CD14-positive monocyte (primary cell): ENCODE measurements around the gene CCR6. TPM values are rescaled to one million over a fixed set of nuclear protein-coding genes. Genes with fewer than 3 reads are reported as not detected.
A peak's percentile ranks its signal among the peaks of the same experiment; 100 is the strongest.

Experiments
- DNase-seq, 3 donors: peaks; one replicate each; pipeline ENCODE4 v3.0.0-alpha.2; 2011 to 2022
- H2AFZ ChIP-seq: 2 replicates; pipeline ENCODE4 v1.6.0; 2012; ENCODE audit warnings: mild to moderate bottlenecking, low read depth, low read length, inconsistent platforms; ENCODE audit not compliant: insufficient read depth, poor library complexity, severe bottlenecking
- H3K27ac ChIP-seq, 2 donors: 1 replicate in 1 of 2; 2 replicates in 1 of 2; pipeline ENCODE4 v1.5.1; 2012 to 2013; ENCODE audit warnings: low read length in 2 of 2, control low read depth in 1 of 2, inconsistent platforms in 1 of 2, low read depth in 1 of 2, mild to moderate bottlenecking in 1 of 2
- H3K27me3 ChIP-seq, 2 donors: one replicate each; pipeline versions ENCODE4 v1.6.0 to v1.6.1; 2011 to 2013; ENCODE audit warnings: low read length in 2 of 2; ENCODE audit not compliant: control insufficient read depth in 2 of 2, insufficient read depth in 2 of 2
- H3K36me3 ChIP-seq, 2 donors: replicated peaks in 1 of 2; 1 replicate in 1 of 2; 2 replicates in 1 of 2; pipeline versions ENCODE4 v1.5.1 to v1.6.1; 2012 to 2013; ENCODE audit warnings: low read length in 2 of 2, control low read depth in 1 of 2, inconsistent platforms in 1 of 2, mild to moderate bottlenecking in 1 of 2; ENCODE audit not compliant: insufficient read depth in 2 of 2, control insufficient read depth in 1 of 2
- H3K4me1 ChIP-seq, 2 donors: 1 replicate in 1 of 2; 2 replicates in 1 of 2; pipeline versions ENCODE4 v1.5.1 to v1.6.1; 2012 to 2013; ENCODE audit warnings: low read length in 2 of 2, control low read depth in 1 of 2, inconsistent platforms in 1 of 2, mild to moderate bottlenecking in 1 of 2, moderate library complexity in 1 of 2; ENCODE audit not compliant: insufficient read depth in 2 of 2, control insufficient read depth in 1 of 2
- H3K4me2 ChIP-seq: replicated peaks from 2 replicates; pipeline ENCODE3; 2012; ENCODE audit warnings: low read length, moderate library complexity, mild to moderate bottlenecking; ENCODE audit not compliant: poor library complexity, severe bottlenecking; ENCODE audit errors: extremely low read depth
- H3K4me3 ChIP-seq, 3 experiments: fragments of 200-600 bp in 1 of 3; sonication (generic) in 1 of 3; replicated peaks in 1 of 3; 1 replicate in 2 of 3; 2 replicates in 1 of 3; pipeline ENCODE4 v1.5.1; 2011 to 2013; ENCODE audit warnings: low read length in 3 of 3, mild to moderate bottlenecking in 3 of 3, control low read depth in 2 of 3, low read depth in 2 of 3, inconsistent platforms in 1 of 3, moderate library complexity in 1 of 3
- H3K79me2 ChIP-seq: 2 replicates; pipeline ENCODE4 v1.6.0; 2012; ENCODE audit warnings: mild to moderate bottlenecking, control low read depth, inconsistent platforms, low read length, moderate library complexity; ENCODE audit not compliant: insufficient read depth
- H3K9ac ChIP-seq: 2 replicates; pipeline ENCODE4 v1.6.0; 2017; ENCODE audit warnings: low read length, mild to moderate bottlenecking; ENCODE audit not compliant: insufficient read depth, poor library complexity, severe bottlenecking
- H3K9me3 ChIP-seq, 2 donors: replicated peaks in 1 of 2; 1 replicate in 1 of 2; 2 replicates in 1 of 2; pipeline versions ENCODE4 v1.5.1 to v1.6.1; 2012 to 2013; ENCODE audit warnings: low read length in 2 of 2, control low read depth in 1 of 2; ENCODE audit not compliant: control insufficient read depth in 1 of 2, insufficient read depth in 1 of 2
- H4K20me1 ChIP-seq: 2 replicates; pipeline ENCODE4 v1.6.0; 2012; ENCODE audit warnings: mild to moderate bottlenecking, low read length, control low read depth, moderate library complexity; ENCODE audit not compliant: insufficient read depth
- H3K27ac Mint-ChIP-seq, 7 donors: one replicate each; pipeline ENCODE4 v1.8.0; 2020; ENCODE audit warnings: mild to moderate bottlenecking in 7 of 7, mixed read lengths in 7 of 7, moderate library complexity in 6 of 7, inconsistent platforms in 2 of 7
- H3K27me3 Mint-ChIP-seq, 3 donors: one replicate each; pipeline ENCODE4 v1.8.0; 2021 to 2022; ENCODE audit warnings: low read depth in 3 of 3, mild to moderate bottlenecking in 3 of 3, mixed read lengths in 3 of 3, moderate library complexity in 3 of 3, inconsistent platforms in 1 of 3
- H3K36me3 Mint-ChIP-seq, 2 donors: one replicate each; pipeline ENCODE4 v1.8.0; 2020; ENCODE audit warnings: mixed read lengths in 2 of 2, inconsistent platforms in 1 of 2, mild to moderate bottlenecking in 1 of 2
- H3K4me1 Mint-ChIP-seq: one replicate; pipeline ENCODE4 v1.8.0; 2020; ENCODE audit warnings: mild to moderate bottlenecking, mixed read lengths
- H3K4me3 Mint-ChIP-seq, 2 donors: one replicate each; pipeline ENCODE4 v1.8.0; 2020; ENCODE audit warnings: mild to moderate bottlenecking in 2 of 2, mixed read lengths in 2 of 2, moderate library complexity in 1 of 2
- H3K9me3 Mint-ChIP-seq, 7 donors: one replicate each; pipeline ENCODE4 v1.8.0; 2020 to 2022; ENCODE audit warnings: mixed read lengths in 7 of 7, mild to moderate bottlenecking in 6 of 7, moderate library complexity in 6 of 7, inconsistent platforms in 2 of 7
- CTCF ChIP-seq: fragments of 200-600 bp; IDR thresholded peaks from one replicate; pipeline ENCODE4 v1.8.0; 2022; ENCODE audit warnings: antibody characterized with exemption, mild to moderate bottlenecking
- WGBS: methylation state at CpG from one replicate; pipeline ENCODE4 v1.1.5; 2013; ENCODE audit warnings: missing lambda C conversion rate; ENCODE audit not compliant: insufficient coverage; 5-methylcytosine and 5-hydroxymethylcytosine counted together
- intact Hi-C, 2 donors: fragments of 100-400 bp; cut with micrococcal nuclease; formaldehyde crosslinking; loops; one replicate each; pipeline versions ENCODE4 v1.15.0 to v1.15.1; 2023
- polyA plus RNA-seq, 3 donors: library from polyadenylated mRNA; depleted of rRNA in 1 of 3; unstranded in 2 of 3; stranded (reverse) in 1 of 3; fragments of 300-500 nt in 2 of 3; fragments of >200 nt in 1 of 3; fragmentation: Illumina TruSeq in 2 of 3; gene quantifications; 1 replicate in 2 of 3; 2 replicates in 1 of 3; pipeline ENCODE4 v1.2.3, GENCODE V29; 2012 to 2021

The CCR6 gene
- polyA plus RNA-seq, 3 donors, result 0.07 to 0.43 TPM; not detected in 1

- intact Hi-C loops, result no loop called here
- Histone ChIP-seq H3K36me3 (no peaks in the 10 kb centered on the region), H3K4me1 (no peaks in the 10 kb centered on the region), H3K4me3 (no peak overlapping the region), H3K9ac (no peak overlapping the region), H2AFZ (no peak overlapping the region), H3K27ac (no peak overlapping the region), H4K20me1 (no peaks in the 10 kb centered on the region), H3K4me2 (no peak overlapping the region), H3K79me2 (no peaks in the 10 kb centered on the region), H3K9me3 (no peaks in the 10 kb centered on the region), H3K27me3 (no peaks in the 10 kb centered on the region)
- Mint-ChIP-seq H3K27me3 (peaks cover 0 to 2% (median 1%) of the 10 kb centered on the region in 3 donors), H3K27ac (peak overlapping the region in 1 of 7 donors; percentile 67), H3K4me3 (no peak overlapping the region), H3K36me3 (no peaks in the 10 kb centered on the region), H3K4me1 (no peaks in the 10 kb centered on the region), H3K9me3 (peaks cover 0 to 6% (median 0%) of the 10 kb centered on the region in 7 donors)
- no peak for DNase-seq
- TF ChIP-seq CTCF, result no peak
- WGBS, result 88% methylated on average over 5 of the region's 8 CpGs
Measured at GRCh38 chr6:167112421-167112820, 10.5 kb upstream of the CCR6 start.

- no peak overlapping the region for H3K4me3 Mint-ChIP-seq
Measured at GRCh38 chr6:167113047-167113754, 9.7 kb upstream of the CCR6 start.

More at GRCh38 chr6:167113047-167113754, 9.7 kb upstream of the CCR6 start:
- H3K9me3 Mint-ChIP-seq, result peaks cover 0 to 6% (median 0%) of the 10 kb centered on the region in 7 donors
- H3K27me3 Mint-ChIP-seq, result peaks cover 0 to 2% (median 1%) of the 10 kb centered on the region in 3 donors
- no peak for DNase-seq
- Histone ChIP-seq H3K27me3 (no peaks in the 10 kb centered on the region), H3K9me3 (no peaks in the 10 kb centered on the region), H3K9ac (no peak overlapping the region), H2AFZ (no peak overlapping the region), H3K36me3 (no peaks in the 10 kb centered on the region), H3K27ac (no peak overlapping the region), H3K4me2 (no peak overlapping the region), H4K20me1 (no peaks in the 10 kb centered on the region), H3K4me1 (no peaks in the 10 kb centered on the region), H3K79me2 (no peaks in the 10 kb centered on the region), H3K4me3 (no peak overlapping the region)
- no peaks in the 10 kb centered on the region for H3K36me3 Mint-ChIP-seq
- WGBS, result 100% methylated on average over 2 of the region's 8 CpGs
- H3K27ac Mint-ChIP-seq, result peak overlapping the region in 1 of 7 donors; percentile 11
- no peak for TF ChIP-seq CTCF
- H3K4me1 Mint-ChIP-seq, result no peaks in the 10 kb centered on the region
- intact Hi-C loops, result no loop called here
